Stimulated activated CD4-positive, alpha-beta T cell treated with anti-CD3 and anti-CD28 coated beads, Interleukin-12 subunit alpha, Interleukin-12 subunit beta, amount 100 ng/mL, for 4 hours (primary cell): ENCODE results near the gene OSBPL10.
A peak's percentile ranks its signal among the peaks of the same experiment; 100 is the strongest.
"Not testable (repeated sequence)": the region's sequence is repeated elsewhere in the genome, so short reads cannot be mapped to it uniquely, and the experiment has no call there.

Source experiments
- DNase-seq: peaks from one replicate; pipeline ENCODE4 v3.0.0-alpha.2; 2020

The OSBPL10 gene

DNA sequence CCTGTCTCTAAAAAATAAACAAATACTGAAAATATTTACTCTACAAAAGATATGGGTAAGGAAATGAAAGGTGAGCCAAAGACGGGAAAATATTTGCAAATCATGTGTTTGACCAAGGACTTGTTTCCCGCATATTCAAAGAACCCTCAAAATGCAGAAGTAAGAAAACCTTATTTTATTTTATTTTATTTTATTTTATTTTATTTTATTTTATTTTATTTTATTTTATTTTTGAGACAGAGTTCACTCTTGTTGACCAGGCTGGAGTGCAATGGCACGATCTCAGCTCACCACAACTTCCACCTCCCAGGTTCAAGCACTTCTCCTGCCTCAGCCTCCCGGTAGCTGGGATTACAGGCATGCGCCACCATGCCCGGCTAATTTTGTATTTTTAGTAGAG, 11.9 kb upstream of the OSBPL10 start:
- DNase-seq, result not testable (repeated sequence)

- DNase-seq, result no peak
Measured at GRCh38 chr3:31988271-31988670, 7.2 kb upstream of the OSBPL10 start.

GRCh38 chr3:31985831-31986230, 4.8 kb upstream of the OSBPL10 start:
- DNase-seq, result no peak

- no peak for DNase-seq
Measured at GRCh38 chr3:31984321-31984720, 3.3 kb upstream of the OSBPL10 start.

GRCh38 chr3:31980530-31981205, 394 bp downstream of the OSBPL10 start:
- peak; percentile 49 for DNase-seq

GRCh38 chr3:31979001-31979697, 1.9 kb downstream of the OSBPL10 start:
- DNase-seq, result no peak

DNA sequence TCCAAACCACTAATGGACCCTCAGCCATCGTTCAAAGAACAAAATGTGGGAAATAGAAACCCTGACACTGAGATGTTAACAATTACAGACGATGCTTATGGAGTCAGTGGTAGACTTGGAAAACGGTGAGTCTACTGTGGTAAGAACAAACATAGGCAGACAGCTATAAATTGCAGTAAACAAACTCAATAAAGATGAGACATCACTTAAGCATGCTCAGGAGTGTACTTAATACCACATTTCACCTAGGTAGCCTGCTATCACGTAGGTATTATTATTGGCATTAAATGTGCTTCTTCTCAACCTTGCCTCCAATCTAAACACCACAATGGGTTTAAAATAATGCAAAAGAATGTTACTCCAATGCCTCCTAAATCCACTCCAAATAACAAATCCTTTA, 2.5 kb downstream of the OSBPL10 start:
- DNase-seq, result no peak

GRCh38 chr3:31977736-31978135, 3.3 kb downstream of the OSBPL10 start:
- DNase-seq, result no peak

GRCh38 chr3:31976302-31976701, 4.8 kb downstream of the OSBPL10 start:
- no peak for DNase-seq

- DNase-seq, result no peak
Measured at GRCh38 chr3:31974964-31975363, 6.1 kb downstream of the OSBPL10 start.

DNA sequence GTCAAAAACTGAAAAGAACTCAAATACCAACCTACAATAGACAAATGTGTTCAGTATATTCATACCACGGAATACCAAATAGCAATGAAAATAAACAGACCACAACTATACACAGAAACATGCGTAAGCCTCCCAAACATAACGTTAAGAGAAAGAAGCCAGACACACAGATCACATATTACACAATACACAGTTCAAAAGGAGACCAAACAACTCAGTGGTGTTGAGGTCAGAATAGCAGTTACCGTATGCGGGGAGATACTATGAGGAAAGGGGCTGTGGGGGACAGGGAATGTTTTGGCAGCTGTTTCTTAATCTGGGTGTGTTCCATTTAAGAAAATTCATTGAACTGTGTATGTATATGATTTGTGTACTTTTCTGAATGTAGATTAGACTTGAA, 6.6 kb downstream of the OSBPL10 start:
- DNase-seq, result no peak

GRCh38 chr3:31973837-31974236, 7.2 kb downstream of the OSBPL10 start:
- no peak for DNase-seq

DNA sequence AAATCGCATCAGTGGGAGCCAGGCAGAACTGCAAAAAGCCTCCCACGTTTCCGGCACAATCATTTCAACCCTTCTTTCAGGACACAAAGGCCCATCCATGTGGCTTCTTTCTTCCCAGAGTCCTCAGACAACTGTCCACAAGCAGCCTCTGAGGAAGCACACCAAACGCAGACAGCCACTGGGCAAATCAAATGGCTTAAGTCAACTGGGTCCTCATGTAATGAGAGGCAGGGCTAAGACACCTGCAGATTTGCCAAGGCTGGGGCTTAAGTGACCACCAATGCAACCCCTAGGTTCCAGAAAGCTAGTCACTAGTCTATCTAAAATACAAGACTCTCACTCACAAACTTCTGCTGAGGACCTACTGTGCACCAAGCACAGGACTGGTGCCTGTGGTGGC, 8.0 kb downstream of the OSBPL10 start:
- DNase-seq, result no peak

GRCh38 chr3:31971607-31972006, 9.5 kb downstream of the OSBPL10 start:
- DNase-seq, result no peak

GRCh38 chr3:31968927-31969418, 12.1 kb downstream of the OSBPL10 start:
- no peak for DNase-seq

DNA sequence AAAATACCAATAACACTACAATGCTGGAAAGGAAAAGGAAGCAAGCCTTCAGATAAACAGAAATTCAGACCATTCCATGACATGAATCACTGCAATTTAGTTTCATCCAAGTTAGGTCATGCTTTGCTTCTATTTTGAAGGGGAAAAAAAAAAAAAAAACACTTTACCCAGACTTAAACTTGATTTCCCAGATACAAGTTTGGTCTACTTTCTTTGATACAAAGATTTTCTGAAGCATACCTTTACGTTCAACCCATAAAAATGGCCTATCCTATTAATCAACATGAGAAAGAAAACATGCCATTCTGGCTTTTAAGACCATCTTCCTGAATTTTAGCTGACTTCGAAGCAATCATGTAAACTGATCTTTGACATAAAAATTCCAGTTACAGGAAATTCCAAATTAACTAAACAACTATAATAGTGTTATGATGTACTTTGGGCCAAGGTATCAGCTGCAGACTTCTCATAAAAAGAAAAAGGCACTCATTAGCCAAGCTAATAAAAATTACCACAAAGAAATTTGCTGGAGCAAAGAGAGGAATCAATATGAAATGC, 12.6 kb downstream of the OSBPL10 start:
- DNase-seq, result no peak

- DNase-seq, result no peak
Measured at GRCh38 chr3:31967592-31967991, 13.5 kb downstream of the OSBPL10 start.

GRCh38 chr3:31966978-31967591, 14.0 kb downstream of the OSBPL10 start:
- no peak for DNase-seq

DNA sequence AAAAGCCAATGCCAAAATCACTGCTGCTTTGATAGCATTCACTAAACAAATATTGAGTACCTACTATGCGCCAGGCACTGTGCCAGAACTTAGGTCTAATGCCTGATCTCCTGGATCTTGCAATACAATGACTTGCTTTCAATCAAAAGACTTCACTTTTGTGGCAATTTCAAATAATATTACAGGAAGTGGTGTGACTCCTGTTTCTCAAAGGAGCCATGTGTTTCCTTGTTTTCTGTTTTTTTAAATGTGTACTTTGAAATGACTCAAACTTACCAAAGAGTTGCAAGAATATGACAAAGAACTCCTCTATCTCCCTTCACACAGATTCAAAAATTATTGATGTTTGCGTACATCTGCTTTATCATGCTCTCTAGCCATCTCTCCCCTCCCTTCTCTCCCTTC, 18.3 kb downstream of the OSBPL10 start:
- no peak for DNase-seq

- DNase-seq, result no peak
Measured at GRCh38 chr3:31960793-31961431, 20.1 kb downstream of the OSBPL10 start.

GRCh38 chr3:31959951-31960792, 20.9 kb downstream of the OSBPL10 start:
- DNase-seq, result no peak

DNA sequence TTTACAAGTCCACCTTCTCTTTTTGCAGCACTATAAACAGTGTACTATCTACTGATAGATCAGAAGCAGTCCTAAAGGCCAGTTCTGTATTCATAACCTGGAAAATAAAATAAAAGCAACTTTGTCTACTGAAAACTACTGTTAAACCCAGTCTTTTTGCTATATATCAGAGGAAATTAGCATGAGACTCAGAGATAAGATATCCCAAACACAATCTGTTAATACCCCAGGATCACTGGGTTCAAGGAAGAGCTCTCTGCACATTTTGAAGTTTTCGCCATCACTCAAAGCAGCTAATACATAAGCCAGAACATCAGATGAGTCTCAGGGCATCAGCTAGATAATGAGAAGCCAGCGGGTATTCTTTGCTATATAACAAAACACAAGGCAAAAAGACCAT, 21.8 kb downstream of the OSBPL10 start:
- DNase-seq, result no peak
